Kidney epithelial cell (primary cell): ENCODE results near the gene NUB1. TPM values are rescaled to one million over a fixed set of nuclear protein-coding genes. Genes with fewer than 3 reads are reported as not detected.

ENCODE experiments used
- DNase-seq: peaks from one replicate; pipeline ENCODE4 v3.0.0-alpha.2; 2010; ENCODE audit warnings: low read depth
- H3K27me3 ChIP-seq: 2 replicates; pipeline ENCODE4 v1.6.0; 2011; ENCODE audit warnings: low read length; ENCODE audit not compliant: control insufficient read depth, insufficient read depth
- H3K36me3 ChIP-seq: 2 replicates; pipeline ENCODE4 v1.5.1; 2011; ENCODE audit warnings: low read length; ENCODE audit not compliant: control insufficient read depth, insufficient read depth
- H3K4me3 ChIP-seq: 2 replicates; pipeline ENCODE4 v1.5.1; 2011; ENCODE audit warnings: low read depth, mild to moderate bottlenecking, control low read depth, low read length
- CTCF ChIP-seq: IDR thresholded peaks from 2 replicates; pipeline ENCODE4 v1.5.1; 2011; ENCODE audit warnings: mild to moderate bottlenecking, moderate library complexity, low read length, control low read depth, inconsistent platforms; ENCODE audit not compliant: insufficient read depth, poor library complexity, severe bottlenecking
- total RNA-seq: library from RNA; depleted of rRNA; stranded (reverse); fragments of >200 nt; gene quantifications from 2 replicates; pipeline ENCODE4 v1.2.3, GENCODE V29; 2015

NUB1 gene
- total RNA-seq, 1 donor from 2014 or later = 60.2 TPM

- no peak overlapping the region for H3K4me3 ChIP-seq
- H3K36me3 ChIP-seq = no peaks in the 10 kb centered on the region
- peaks cover 40% of the 10 kb centered on the region for H3K27me3 ChIP-seq
- TF ChIP-seq CTCF = no peak
- DNase-seq = no peak
These were observed 65.4 kb downstream of the NUB1 start for GRCh38 chr7:151406886-151407583.

- peaks cover 46% of the 10 kb centered on the region for H3K27me3 ChIP-seq
- no peaks in the 10 kb centered on the region for H3K36me3 ChIP-seq
- DNase-seq = no peak
- H3K4me3 ChIP-seq = no peak overlapping the region
- TF ChIP-seq CTCF = no peak
These were observed 66.9 kb downstream of the NUB1 start for GRCh38 chr7:151408498-151408838.

GRCh38 chr7:151408839-151409666, 67.4 kb downstream of the NUB1 start:
- DNase-seq = no peak
- H3K4me3 ChIP-seq = peak overlapping the region; percentile 52

GRCh38 chr7:151409667-151410404, 68.2 kb downstream of the NUB1 start, which contains the start of gene WDR86:
Gene WDR86 (minus strand): TSS chr7:151410038. CDS start chr7:151409589, 449 bp downstream.
- no peak for TF ChIP-seq CTCF
- H3K27me3 ChIP-seq = peaks cover 46% of the 10 kb centered on the region
- H3K36me3 ChIP-seq = no peaks in the 10 kb centered on the region
- DNase-seq = no peak
- H3K4me3 ChIP-seq = peak within 1 kb of the TSS; percentile 52

More at GRCh38 chr7:151408839-151409666, 67.4 kb downstream of the NUB1 start:
- no peak for TF ChIP-seq CTCF
- Histone ChIP-seq H3K27me3 (peaks cover 46% of the 10 kb centered on the region), H3K36me3 (no peaks in the 10 kb centered on the region)

- Histone ChIP-seq H3K4me3 (peak overlapping the region; percentile 52), H3K36me3 (no peaks in the 10 kb centered on the region), H3K27me3 (peaks cover 49% of the 10 kb centered on the region)
- DNase-seq = no peak
- TF ChIP-seq CTCF = no peak
These were observed 69.1 kb downstream of the NUB1 start for GRCh38 chr7:151410405-151411390.
